Activated CD4-positive, alpha-beta T cell treated with anti-CD3 and anti-CD28 coated beads, Interleukin-10, Interleukin-2, amounts not matched to agents 100 ng/mL and 50 ng/mL, durations not matched to agents 16 hours and 8 hours (primary cell): Measurements from ENCODE around the gene CTSW.

Source experiments
- DNase-seq: peaks from one replicate; pipeline ENCODE4 v3.0.0-alpha.2; 2020

The CTSW gene

DNA sequence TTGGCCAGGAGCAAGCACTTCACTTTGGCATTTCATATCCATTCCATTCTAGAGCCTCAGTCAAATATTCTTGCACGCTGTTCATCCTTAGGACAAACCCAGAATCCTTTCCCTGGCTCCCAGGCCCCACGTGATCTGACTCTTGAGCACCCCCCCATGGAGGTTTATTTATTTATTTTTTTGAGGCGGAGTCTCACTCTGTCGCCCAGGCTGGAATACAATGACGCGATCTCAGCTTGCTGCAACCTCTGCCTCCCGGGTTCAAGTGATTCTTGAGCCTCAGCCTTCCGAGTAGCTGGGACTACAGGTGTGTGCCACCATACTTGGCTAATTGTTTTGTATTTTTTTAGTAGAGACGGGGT is 52.9 kb downstream of the CTSW start:
- no peak for DNase-seq
